Anterior cingulate cortex (tissue), 58 donors: ENCODE results near the gene CECR2.
"Not testable (repeated sequence)": the region's sequence is repeated elsewhere in the genome, so short reads cannot be mapped to it uniquely, and the experiment has no call there.

Source experiments
- DNase-seq, 58 donors: peaks; one replicate each; lab custom pipeline; 2025; lab: John Stamatoyannopoulos, UW

The CECR2 gene

DNA sequence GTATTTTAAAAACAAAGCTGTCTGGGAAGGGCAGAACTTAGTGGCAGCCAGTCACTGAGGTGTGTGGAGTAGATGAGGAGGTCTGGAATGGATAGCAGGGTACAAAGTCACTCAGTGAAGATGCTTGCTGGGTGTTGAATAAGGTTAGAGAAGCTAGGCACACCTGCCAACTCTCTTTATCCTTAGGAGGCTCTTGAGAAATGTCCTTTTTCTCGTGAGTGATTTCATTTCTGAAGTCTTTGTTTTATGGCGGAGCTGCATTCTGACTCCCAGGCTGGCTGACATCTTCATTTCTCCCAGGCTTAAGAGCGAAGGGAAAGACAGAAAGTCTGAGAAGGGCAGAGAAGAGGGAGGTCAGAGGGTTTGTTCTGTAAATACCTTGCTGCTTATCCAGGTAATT is 31.0 kb downstream of the CECR2 start:
- no peak for DNase-seq

DNA sequence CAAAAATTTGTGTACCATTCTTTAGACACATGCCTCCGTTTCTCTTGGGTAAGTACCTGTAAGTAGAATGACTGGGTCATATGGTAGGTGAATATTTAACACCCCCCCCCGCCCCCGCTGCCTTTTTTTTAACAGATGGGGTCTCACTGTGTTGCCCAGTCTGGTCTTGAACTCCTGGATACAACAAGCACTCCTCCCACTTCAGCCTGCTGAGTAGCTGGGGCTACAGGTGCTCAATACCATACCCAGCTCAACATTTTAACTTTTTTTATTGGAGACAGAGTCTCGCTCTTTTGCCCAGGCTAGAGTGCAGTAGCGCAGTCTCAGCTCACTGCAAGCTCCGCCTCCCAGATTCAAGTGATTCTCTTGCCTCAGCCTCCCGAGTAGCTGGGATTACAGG is 32.5 kb downstream of the CECR2 start:
- DNase-seq = no peak

DNA sequence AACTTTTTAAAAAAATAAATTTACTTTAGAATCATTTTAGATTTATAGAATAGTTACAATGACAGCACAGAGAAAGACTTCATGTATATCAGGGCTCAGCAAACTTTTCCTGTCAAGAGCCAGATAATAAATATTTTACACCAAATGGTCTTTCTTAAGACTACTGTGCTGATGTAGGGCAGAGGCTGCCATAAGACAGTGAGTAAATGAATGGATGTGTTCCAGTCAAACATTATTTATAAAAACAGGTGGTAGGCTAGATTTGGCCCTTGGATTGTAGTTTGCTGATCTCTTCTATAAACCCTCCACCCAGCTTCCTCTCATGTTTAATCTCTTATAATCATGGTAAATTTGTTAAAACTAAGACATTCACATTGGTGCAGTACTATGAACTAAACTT is 33.0 kb downstream of the CECR2 start:
- DNase-seq = no peak

DNA sequence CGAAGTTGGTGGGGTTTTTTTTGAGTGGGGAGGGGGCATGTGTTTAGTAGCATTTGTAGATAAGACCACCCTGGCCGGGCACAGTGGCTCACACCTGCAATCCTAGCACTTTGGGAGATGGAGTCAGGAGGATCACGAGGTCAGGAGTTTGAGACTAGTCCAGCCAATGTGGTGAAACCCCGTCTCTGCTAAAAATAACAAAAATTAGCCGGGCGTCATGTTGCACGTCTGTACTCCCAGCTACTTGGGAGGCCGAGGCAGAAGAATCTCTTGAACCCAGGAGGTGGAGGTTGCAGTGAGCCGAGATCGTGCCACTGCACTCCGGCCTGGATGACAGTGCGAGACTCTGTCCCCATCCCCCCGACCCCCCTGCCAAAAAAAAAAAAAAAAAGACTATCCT is 34.6 kb downstream of the CECR2 start:
- DNase-seq = no peak

DNA sequence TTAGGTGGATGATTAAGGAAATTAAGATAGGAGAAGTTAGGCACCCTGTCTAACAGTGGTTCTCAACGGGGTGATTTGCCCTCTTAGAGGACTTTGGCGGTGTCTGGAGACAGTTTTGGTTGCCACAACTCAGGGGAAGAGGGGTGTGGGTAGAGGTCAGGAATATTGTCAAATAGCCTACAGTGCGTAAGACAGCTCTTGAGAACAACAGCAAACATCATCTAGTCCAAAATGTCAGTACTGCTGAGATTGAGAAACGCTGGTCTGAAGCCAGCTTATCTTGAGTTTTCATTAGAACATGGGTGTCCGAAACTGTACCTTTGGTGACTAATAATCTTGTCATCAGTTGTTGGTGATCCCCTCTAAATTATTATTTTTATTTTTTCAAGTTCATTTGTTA is 38.4 kb downstream of the CECR2 start:
- no peak for DNase-seq

DNA sequence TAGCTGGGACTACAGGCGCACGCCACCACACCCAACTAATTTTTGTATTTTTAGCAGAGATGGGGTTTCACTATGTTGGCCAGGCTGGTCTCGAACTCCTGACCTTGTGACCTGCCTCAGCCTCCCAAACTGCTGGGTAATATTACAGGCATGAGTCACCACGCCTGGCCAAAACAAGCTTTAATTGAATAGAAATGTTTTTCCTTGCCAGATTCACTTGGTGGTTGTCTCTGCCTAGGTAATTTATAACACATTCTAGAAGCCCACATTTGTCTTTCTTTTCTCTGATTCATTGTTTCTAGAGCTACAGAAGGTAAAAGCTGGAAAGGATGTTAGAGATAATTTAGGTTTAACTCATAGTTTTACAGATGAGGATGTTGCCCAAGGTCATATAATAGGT is 41.3 kb downstream of the CECR2 start:
- DNase-seq = no peak

DNA sequence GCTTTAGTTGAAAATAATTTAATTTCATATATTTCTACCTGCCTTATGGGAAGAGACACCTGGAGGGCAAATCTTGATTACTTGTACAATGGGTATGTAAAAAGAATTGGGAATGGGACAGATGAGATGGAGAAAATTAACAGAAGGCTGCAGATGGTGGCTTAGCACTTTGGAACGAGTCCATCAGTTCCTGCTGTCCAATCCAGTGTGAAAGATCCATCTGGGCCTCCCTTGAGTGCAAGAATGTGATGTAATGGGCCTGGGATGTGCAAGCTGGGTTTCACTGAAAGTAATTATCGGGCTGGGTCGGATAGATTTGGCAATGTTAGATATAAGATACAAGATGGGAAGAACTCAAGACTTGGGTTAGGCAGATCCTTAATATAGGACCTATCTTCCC is 42.0 kb downstream of the CECR2 start:
- DNase-seq = peak in 4 of 58 donors; percentile 5 to 39 (median 21)

DNA sequence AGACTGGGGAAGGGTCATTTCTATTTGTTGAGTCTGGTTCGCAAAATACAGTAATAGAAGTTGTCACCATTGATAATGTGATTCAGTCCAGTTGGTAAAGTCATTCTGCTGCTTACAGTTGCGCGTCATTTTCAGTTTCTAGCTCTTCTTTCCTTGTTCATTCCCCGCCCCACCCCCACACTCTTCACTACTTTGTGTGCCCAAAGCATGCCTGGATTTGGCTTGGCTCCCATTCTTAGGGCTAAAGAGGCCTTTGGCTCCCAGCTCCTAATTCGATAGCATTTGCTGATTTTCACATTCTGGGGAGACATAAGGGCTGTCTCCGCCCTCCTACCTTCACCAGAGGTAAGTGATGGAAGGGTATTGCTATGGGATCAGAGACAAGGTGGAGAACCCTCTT is 43.0 kb downstream of the CECR2 start:
- peak in 7 of 58 donors; percentile 4 to 56 (median 21) for DNase-seq

DNA sequence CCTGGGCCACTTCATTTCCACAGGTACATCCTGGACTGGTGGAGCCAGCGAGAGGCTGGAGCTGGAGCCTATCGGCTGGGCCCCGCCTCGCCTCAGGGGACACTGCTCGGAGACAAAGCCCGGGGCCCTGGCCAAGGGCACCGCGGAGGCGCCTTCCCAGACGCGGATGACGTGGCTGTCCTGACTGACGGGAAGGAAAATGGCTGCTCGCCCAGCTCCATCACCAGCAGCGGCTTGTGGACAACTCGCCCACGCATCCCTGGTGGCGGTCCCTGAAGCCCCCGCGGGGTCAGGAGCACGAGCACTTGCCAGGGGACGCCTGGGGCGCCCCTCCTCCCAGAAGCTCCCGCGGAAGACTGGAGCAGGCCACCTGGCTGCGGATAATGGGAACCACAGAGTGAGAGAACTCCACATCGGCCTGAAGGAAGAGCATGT is 49.6 kb downstream of the CECR2 start:
- DNase-seq = no peak

DNA sequence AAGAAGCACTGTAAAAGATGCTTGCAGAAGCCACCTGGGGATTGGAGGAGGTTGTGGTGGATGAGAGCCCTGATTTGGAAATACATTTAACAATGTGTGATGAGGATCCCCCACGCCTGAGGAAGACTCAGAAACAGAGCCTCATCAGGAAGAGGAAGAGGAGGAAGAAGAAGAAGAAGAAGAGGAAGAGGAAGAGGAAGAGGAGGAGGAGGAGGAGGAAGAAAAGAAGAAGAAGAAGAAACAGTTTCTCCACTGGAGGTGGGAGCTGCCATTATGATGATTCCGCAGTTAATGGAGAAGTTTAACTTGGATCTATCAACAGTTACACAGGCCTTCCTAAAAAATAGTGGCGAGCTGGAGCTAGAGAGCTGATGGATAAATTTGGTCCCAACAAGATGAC is 50.1 kb downstream of the CECR2 start:
- DNase-seq = no peak

DNA sequence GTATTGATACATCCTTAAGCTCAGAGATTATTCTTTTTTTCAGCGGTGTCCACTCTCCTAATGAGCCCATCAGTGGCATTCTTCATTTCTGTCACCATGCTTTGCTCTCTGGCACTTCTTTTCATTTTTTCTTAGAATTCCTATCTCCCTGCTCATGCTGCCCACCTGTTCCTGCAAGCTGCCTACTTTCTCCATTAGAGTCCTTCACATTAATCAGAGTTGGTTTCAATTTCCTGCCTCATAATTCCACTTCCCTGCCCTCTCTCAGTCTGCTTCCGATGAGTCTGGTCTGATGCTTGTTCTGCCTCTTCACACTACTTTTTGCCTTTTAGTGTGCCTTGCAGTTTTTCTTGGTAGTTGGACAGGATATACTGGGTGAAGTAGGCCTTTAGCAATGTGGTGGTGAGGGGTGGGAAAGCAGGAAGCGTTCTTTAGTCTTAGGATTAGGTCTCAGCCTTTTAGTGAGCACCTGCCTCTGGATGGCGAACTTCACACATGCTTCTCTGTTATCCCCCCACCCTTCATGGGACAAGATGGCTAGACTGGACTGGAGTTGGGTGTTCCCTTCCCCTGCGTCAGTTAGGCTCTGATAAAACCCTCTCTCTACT is 53.6 kb downstream of the CECR2 start:
- no peak for DNase-seq

DNA sequence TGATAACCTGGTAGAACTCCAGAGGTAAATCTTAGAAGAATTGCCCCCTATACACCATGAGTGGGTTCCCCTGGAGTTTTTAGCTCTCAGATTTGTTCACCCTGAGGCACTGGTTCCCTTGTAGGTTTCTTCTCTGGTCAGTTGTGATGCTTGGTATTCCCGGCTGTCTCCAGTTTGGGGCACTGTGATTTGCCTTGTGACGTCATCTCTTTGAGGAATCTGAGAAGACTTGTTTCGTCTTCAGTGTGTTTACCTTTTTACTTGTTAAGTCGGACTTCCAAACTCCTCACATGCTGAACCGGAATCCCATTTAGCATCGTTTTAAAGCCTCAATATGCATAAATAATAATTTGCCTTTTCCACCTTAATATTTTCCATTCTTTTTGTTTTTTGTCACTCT is 54.4 kb downstream of the CECR2 start:
- no peak for DNase-seq

DNA sequence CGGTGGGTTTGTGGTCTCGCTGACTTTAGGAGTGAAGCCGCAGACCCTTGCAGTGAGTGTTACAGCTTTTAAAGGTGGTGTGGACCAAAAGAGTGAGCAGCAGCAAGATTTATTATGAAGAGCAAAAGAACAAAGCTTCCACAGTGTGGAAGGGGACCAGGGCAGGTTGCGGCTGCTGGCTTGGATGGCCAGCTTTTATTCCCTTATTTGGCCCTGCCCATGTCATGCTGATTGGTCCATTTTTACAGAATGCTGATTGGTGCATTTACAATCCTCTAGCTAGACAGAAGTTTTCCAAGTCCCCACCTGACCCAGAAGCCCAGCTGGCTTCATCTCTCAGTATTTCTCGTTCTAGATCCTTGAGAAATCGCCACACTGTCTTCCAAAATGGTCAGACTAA is 58.3 kb downstream of the CECR2 start:
- DNase-seq = not testable (repeated sequence)

DNA sequence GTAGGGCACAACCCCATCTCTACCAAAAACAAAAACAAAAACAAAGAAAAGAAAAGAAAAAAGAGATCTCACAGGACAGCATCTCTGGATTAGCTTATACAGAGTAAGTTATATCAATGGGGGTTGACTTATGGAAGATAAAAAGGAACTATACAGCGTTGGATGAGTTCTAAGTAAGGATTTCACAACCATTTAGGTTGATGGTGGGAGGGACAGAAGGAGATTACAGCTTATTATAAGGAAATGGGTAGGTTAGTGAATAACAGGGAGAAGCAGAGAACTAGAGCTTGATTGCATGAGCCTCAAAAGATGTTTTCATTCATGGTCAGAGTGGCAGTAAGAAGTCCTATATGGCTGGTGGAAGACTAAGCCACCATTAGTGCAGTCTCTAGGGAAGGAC is 60.3 kb downstream of the CECR2 start:
- DNase-seq = no peak

DNA sequence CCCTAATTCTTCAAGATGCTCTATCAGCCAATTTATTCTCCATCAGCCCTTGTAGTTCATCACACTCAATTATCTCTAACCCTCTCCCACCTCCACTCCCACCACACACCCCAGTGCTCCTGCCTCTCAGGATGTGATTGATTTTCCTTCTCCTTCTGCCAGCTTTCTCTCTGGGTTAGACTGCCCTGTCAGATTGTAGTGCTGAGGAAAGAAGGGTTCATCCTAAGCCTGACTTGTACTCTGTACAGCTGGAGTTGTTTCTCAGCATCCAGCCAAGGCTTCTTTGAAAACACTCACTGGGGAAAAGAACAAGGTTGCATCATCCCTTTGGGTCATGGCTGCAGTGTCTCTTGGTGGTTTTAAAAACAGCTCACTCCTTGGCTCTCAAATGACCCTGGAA is 61.2 kb downstream of the CECR2 start:
- DNase-seq = peak in 2 of 58 donors; percentile 26 to 52

DNA sequence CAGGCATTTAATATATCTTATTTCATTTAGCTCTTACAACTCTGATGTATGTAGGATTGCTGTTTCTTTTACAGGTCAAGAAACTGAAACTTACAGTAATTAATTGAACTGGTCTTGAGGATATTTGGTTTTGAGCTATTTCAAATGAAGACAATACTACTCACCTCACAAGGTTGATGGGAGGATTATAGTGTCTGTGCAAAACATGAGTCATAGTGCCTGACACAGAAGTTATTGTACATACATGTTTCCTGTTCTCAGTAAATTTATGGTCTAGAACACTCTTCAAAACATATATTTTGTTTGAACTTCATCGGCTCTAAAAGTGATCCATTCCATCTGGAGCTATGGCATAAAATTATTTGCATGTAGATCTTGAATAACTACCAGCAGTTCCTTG is 61.9 kb downstream of the CECR2 start:
- no peak for DNase-seq

DNA sequence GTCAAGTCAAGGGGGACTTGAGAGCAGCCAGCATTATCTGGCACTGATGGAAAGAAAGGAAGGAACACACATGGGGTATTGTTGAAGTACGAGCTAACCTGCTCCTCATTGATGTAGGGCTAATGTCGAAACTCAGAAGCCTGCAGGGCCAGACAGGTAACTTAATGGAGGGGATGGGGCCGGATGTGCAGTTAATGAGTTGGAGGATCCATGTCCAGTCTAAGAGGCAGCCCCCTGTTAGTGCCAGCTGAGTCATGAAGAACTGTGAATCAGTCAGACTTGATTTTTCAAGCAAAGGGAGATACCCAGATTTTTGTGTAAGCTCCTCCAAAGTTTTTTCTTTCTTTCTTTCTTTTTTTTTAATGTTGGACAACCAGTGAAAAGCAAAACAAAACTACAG is 65.6 kb downstream of the CECR2 start:
- DNase-seq = peak in 2 of 58 donors; percentile 7 to 8

DNA sequence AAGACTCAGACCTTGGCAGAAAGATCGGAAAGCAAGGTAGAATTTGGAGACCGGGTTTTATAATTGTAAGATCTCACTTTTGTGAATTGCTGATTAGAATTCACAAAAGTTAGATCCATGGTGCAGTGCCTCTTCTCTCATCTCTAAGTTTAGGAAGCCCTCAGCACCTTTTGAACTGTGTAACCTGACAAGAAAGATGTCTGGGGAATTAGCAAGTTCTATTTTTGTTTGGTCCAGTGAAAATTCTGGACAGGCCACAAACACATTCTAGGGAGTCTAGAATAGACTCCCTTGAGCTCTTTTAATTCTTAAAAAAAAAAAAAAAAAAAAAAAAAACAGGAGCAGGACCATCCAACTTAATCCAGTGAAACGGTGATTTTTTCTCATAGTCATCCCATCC is 66.1 kb downstream of the CECR2 start:
- DNase-seq = no peak

DNA sequence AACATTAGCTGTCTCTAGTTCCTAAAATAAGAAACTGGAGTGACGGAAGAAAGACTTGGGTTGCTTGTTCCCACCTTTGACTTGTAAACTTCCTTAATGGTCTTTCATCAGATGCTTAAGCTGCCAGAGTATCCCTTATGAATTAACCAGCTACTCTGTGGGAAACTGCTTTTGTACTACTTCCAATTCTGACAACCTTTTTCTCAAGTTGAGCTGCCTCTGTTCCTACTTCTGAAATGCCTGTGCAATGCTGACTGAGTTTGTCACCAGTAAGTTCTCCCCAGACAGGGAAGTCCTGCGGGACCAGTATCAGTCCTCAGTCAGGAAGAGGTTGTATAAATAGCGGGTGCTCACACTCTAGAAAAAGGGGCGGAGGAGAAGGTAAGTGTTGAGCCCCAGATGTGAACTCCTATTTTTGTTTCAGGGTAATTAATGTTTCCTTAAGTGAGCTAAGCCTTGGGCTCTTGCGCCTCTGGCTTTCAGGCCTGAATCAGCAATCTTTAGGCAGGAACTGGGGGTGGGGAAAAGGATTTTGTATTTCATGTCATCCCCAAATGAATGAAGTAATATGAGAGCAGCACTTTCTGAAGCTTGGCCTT is 67.2 kb downstream of the CECR2 start:
- DNase-seq = peak in 16 of 58 donors; percentile 8 to 78 (median 48)

DNA sequence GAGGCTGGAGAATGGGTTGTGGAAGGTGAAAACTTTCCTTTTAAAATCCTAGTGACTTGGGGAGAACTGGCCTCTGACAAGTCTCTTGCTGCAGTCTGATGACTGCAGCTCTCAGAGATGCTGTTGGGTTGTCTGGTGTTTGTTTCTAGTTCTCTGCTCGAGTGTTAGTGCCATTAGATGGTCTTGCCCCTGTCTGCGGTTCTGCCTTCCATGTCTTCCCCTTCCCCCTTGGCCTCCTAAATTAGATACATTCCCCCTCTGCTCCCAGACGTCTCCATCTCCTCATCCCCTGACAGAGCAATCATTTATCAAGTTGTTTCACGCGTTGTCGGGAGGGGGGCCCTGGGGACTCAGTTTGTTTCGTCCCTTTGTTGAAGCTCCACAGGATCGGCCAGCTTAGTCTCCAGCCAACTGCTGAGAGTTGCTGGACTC is 67.7 kb downstream of the CECR2 start:
- DNase-seq = peak in 55 of 58 donors; percentile 5 to 91 (median 61)

DNA sequence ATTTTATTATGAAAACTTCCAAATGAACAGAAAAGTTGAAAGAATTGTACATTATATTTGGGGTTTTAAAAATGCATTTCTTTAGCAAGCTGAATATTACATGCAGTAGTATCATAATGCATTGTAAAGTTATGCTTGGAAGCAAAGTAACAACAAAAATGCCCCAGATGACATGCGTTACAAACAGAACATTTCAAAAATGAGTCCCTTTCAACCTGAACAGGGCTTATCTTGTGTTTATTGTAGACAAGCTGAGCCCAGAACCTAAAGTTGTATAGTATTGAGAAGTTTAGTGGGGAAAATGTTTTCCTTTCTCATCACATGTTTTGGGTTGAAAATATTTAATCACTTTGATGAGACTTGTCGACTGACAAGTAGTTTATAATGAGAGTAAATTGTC is 68.8 kb downstream of the CECR2 start:
- DNase-seq = no peak

DNA sequence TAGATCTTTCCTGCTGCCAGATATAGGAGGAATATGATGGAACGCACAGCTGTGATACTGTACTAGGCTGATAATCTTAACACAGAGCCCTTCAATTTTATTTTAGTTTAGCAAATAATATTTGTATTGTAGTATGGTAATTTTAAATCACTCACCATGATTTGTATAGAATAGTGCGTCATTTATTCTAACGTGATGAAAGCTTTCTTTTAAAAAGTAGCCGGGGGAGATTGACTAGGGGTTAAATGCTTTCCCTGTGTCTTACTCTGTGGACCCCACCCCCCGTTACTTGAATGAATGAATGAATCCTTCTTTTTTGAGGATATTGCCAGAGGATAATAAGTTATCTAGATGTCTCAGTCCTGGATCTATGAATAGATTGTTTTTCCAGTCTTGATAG is 72.1 kb downstream of the CECR2 start:
- no peak for DNase-seq
